Stimulated activated CD8-positive, alpha-beta memory T cell treated with anti-CD3 and anti-CD28 coated beads, Interleukin-12 subunit alpha, Interleukin-12 subunit beta, amount 100 ng/mL, for 4 hours (primary cell): ENCODE measurements around the gene GATA5.

Source experiments
- DNase-seq: peaks from one replicate; pipeline ENCODE4 v3.0.0-alpha.2; 2020; ENCODE audit warnings: low read depth

The GATA5 gene

DNA sequence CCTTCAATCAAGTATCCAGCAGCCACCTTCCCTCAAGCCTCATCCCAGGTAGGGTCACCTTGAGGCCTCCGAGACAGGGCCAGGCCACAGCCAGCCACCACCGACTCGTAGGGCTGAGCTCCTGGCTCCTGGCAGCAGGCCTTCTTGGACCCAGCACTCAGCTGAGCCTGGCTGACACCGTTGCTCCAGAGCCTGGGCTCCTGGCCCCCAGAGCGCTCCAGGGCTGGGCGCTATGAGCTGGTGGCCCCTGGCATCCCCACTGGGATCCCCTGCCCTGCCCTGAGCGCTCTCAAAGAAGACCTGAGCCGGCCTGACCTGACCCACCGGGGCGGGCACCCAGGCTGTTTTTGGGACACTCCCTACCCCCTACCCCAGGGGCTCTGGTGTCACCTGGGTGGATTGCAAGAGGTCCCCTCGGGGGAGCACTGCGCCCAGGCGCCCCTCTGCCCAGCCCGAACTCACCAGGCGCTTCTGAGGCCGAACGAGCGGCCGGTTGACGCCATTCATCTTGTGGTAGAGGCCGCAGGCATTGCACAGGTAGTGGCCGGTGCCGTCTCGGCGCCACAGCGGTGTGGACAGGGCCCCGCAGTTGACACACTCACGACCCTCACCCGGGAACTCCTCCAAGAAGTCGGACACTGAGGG is 2.7 kb downstream of the GATA5 start:
- no peak for DNase-seq

DNA sequence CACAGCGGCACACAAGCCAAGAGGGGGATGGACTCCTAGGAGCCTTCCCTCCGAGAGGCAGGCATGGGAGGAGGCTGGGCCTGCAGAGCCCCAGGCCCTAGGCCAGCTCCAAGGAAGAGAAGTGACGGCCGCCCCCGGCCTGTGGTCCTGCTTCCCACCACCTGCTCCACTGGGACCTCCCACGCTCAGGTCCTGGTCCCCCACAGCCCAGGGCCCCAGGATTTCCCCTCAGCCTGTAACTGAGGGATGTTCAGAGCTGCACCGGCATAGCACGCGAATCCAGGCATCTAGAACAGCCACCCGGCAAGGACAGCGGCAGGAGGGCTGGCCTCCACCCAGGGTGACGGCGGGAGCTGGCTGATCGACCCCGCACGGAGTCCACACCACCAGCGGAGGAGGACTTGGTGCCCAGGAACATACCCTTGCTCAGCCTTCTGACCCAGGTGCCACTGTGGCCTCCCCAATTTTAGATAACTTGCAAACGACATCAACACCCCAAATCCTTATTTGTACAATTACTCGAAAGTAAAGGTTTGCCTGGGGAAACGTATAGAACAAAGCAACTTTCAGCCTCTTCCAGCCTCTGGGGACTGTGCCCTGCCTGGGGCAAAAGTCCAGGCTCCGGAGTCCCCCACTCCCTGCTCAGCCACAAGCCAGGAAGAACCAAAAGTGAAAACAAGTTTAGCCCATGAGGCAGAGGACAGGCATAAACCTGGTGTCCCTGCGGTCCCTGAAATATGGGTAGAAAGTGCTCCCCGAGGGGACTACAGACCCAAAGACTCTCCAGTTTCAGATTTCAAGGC is 3.5 kb downstream of the GATA5 start:
- DNase-seq: no peak

DNA sequence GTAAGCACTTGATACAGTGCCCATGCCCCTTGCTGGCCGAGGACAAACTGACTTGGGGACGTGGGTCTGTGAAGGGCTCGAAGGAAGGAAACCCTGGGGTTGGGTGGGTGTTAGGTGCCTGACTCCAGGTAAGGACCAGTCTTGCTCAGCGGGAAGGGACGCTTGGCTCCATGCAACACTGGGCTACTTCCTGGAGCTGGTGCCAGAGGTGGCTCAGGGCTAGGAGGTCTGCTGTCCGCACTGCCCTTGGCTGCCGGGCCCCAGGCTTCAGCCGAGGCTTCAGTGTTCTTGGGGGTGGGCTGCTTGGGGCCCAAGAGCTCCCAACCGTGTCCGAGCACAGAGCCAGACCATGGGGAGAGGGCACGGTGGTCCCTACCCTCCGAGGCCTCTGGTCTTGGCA is 5.3 kb downstream of the GATA5 start:
- no peak for DNase-seq

DNA sequence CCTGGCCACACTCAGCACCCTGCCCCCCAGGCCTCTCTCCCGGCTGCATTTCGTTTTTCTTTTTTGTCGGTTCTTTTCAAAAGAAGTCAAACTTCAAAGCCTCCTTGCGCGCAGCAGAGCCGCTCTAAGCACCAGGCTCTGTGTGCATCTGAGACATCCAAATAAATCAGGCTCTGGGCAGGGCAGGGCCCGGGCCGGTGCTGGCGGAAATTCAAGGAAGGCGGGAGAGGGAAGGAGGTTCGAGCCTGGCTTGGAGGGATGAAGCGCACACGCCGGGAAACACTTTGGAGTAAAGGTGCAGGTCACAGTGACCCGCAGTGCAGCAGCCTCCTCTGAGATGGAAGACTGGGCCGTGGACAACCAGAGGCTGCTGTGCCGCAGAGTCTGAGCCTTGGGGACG is 5.8 kb downstream of the GATA5 start:
- no peak for DNase-seq

DNA sequence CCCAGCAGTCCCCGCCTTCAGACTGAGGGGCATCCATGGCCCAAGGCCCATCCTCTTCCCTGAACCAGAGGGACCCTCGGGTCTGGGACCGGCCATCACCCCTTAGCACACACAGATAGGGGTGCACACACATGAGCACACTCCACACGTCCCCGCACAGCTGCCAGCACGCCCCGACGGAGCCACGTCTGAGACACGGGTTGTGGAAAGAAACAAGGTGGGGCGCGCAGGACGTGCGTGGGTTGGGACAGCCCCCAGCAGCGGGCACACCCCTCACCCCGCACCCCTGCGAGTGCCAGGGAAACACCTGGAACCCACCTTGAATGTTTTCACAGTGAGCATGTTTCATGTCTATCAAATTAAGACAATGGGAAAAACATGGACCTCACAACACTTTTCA is 6.4 kb downstream of the GATA5 start:
- DNase-seq: no peak

DNA sequence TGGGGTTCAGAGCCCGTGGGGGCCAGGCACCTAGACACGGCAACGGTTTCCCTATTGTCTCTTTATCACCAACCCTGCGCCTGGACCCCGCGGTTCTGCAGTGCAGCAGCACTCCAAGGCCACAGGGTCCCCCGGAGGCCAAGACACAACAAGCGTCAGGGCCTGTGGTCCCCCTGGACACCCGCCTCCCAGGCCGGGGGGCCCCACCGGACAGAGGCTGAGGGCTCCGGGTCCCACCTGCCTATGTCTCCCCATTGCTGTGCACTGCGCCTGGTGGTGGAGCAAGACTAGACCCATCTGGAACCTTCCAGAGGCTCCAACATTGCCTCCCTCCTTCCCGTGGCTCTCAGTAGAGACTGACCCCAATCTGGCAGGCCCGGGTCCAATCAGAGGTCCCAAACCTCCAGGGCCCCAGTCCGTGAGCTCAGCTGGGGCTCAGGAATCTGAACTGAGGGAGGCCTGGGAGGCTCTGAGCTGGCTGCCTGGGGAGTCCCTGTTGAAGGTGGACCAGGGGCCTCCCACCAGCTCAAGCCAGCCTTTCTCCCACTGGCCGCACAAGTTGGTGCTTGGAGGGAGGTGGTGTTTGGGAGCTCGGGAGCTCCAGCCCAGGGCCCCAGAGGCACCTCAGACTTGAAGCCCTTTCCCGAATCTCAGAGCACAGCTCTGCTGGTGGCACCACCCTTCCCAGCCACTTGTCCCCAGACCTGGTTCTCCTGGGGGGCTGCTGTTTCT is 8.8 kb downstream of the GATA5 start:
- no peak for DNase-seq

DNA sequence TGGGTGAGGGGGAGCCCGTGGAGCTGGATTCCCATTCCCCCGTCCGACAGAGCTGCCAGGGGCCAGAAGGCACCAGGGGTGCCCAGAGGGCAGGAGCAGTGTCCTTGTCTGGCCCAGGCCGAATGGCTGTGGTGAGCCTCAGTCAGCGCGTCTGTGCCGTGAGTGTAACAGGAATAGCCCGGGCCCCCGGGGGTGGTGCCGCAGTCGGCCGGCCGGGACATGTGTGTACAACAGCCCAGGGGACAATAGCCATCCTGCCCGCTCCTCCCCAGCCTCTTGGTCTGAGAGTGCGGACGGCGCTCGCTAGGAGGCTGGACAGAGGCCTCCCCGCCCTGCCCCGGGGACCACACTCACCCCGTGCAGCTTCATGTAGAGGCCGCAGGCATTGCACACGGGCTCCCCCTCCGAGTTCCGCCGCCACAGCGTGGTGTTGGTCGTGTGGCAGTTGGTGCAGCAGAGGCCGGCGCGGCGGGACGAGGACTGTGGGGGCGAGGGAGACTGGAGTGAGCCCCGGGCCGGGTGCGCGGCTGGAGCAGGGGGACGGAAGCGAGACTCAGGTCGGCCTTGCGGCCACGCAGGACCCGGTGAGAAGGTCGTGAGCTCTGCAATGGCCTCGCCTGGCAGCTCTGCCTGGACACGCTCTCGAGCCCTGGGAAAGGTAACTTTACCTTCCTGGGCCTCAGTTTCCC is 9.6 kb downstream of the GATA5 start:
- no peak for DNase-seq

DNA sequence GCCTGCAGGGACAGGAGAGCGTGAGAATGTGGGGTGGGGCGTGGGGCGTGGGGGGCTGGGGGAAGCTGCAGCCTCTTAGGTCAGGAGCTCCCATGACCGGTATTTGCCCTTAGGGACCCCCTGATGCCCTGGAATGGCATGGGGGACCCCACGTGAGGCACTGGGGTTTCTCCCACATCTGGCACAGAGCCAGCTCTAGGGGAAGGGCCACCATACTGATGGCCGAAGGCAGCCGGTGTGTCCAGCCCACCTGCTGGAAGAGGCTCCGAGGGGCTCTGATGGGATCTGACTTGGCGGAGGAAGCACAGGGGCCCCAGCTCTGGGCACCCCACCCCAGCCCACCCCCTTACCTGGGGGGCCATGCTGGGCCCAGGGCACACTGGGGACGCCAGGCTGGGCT is 10.8 kb downstream of the GATA5 start:
- DNase-seq: no peak

DNA sequence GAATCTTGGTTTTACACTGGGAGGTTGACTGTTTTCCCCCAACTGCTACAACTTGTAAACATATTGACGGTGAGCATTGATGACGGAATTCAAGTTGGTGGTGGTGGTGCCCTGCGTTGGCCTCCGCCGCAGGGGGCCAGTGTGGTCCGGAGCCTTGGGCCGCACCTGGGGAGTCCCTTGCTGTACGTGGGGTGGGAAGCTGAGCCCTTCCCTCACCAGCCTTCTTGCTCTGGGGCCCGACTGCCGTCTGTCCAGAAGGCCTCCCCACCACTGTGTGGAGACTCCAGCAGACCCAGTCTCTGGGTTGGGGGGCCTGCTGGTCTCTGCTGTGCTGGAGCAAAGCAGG is 11.4 kb downstream of the GATA5 start:
- DNase-seq: no peak

DNA sequence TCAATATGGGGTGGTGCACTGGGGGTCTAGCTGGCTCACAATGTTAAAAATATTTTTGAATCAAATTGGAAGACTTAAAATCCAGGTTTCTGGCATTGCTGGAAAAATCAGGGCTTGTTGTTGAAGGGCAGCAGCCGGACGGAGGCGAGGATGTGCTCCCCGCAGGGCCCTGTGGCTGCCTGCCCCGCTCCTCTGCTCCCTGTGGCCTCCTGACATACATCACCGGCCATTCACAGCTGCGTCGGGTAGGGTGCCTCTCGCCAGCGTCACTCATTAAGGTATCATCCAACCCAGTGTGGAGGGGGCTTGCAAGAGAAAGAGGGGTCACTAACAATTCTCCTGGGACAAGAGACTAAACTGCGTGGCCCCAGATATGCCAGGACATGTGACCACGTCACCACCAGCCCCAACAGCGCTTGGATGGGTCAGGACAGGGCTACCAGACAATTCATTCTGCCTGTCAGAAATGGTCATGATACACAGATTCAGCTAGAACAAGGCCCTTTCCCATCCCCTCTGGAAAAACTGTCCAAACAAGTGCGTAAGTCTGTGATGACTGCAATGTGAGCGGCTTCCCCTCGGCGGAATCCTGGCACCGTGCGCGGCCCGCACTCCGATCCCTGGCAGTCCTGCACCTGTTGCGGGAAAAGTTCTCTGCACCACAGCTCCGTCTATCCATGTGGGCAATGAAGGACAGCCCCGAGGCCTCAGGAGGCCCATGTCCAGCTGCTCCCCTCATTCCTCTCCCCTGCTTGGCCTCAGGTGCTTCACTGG is 12.0 kb downstream of the GATA5 start:
- DNase-seq: no peak

DNA sequence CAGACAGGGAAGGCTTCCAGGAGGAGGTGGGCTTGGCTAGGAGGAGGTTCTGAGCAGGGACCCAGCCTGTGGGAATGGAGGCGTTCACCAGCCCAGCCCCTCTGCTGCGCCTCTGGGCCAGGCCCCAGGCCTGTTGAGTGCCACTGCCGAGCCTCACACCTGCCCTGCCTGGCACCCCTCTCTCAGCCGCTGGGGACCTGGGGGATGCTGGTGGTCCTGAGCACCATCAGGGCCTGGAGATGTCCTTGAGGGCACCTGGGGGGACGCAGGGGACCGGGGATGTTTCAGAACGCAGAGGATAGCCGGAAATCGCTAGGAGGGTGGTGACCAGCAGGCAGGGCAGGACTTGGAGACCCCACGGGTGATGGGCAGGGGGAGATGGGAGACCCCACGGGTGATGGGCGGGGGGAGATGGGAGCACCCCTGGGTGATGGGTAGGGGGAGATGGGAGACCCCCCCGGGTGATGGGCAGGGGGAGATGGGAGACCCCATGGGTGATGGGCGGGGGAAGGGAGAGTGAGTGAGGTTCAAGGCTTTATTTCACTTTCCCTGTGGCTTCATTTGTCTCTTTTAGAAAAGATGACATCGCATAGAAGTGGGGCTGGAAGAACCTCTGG is 12.7 kb downstream of the GATA5 start:
- no peak for DNase-seq

DNA sequence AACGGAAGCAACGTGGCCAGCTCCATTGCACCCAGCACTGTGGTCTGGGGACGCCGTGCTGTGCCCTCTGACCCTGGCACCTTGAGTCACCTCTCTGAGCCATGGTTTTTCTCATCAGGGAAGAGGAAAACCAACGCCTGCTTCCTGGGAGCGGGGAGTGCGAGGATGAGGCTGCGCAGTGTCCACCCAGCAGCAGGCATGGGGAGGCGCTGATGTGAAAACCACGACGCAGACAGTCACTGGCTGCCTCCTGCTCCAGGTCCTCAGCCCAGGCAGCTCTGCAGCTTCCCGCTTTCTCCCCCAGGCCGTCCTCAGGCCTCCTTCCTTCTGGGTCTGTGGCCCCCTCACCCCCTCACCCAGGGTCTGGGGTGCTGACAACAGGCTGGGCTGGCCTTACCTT is 14.0 kb downstream of the GATA5 start:
- DNase-seq: no peak

DNA sequence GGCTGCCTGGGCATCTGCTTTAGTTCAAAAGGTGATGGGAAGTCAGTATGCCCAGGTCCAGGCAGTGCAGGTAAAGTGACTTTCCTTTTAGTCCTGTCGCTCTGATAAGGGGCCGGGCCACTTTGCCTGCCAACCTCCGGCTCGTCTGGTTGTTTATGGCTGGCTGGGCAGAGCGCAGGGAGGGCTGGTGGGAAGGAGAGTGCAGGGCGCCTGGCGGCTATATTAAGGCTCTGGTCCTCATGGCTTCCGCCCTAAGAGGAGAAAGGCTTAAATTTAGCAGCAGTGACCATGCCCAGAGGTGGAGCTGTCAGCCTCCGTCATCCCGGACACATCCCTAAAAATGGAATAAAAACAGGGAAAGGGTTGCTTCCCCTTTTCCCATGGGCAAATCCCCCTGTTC is 14.6 kb downstream of the GATA5 start:
- no peak for DNase-seq

DNA sequence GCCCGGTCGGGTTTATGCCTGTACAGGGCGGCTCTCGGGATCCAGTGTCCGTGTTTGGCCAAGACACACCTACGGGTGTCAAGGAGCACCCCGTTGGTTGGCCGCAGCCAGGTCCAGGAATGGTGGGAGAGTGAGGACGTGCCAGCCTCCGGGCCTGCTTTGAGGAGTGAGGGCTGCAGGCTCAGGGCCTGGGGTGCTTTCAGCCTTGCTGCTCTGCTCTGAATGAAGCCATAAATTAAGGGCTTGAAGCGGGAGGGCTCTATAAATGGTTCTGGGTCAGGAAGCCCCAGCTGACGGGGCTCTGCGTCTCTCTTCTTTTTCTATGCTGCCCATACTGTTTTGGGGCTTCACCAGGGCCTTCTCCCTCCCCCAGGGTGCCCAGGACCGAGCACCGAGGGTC is 15.1 kb downstream of the GATA5 start:
- no peak for DNase-seq

DNA sequence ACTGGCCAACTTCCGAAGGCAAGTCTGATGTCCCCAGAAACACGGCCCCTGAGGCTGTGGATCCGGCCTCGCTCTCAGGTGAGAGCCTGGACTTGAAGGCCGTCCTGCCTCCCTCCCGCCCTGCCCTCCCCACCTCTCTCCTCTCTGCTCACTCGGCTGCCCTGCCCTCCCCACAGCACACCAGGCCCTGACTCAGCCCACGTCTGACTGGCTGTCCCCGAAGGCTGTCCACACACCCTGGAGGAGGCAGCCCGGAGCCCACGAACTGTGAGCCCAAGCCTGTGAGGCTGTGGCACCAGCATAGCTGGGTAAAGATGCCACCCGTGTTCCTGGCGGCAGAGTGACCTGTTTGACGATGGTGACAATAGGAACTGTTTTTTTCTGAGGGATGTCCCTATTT is 16.3 kb downstream of the GATA5 start:
- no peak for DNase-seq

DNA sequence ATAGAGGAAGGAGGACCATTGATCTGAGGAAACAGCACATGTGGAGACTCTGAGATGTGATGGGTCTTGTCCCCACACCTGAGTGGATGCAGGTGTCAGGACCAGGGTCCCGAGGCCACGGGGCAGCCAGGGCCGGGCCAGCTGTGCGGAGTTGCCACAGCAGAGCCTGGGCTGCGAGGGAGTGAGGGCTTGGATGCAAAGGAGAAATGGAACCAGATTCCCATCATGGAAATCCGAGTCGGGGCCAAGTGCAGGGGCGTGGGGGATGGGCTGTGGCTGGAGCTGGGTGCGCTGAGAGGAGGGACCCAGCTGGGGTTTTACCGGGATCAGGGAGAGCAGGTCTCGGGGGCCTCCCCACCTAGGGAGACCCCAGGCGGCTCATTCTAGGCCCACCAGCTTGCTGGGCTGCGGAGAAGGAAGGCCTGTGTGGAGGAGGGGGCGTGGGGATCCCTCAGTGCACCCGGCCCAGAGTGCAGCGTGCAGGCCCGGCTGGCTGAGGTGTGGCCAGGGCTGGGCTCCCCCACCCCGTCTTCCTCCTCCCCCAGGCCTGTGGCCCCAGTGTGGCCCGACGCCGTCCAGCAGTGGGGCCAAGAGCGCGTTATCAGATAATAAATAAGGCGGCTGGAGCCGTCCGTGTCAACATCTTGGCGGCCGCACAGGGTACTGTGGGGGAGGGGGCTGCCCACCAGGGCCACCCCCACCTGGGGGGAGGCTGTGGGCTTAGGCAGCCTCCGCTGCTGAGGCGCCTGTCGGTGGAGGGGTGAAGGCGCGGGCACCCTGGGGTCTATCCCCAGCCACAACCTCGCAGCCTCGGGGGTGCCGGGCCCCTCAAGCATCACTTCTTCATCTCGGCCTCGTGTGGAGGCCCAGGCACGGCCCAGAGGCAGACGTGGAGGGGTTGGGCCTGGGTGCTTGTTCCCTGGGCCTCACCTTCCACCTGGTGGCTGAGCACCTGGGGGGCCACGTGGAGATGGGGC is 17.2 kb downstream of the GATA5 start:
- no peak for DNase-seq

DNA sequence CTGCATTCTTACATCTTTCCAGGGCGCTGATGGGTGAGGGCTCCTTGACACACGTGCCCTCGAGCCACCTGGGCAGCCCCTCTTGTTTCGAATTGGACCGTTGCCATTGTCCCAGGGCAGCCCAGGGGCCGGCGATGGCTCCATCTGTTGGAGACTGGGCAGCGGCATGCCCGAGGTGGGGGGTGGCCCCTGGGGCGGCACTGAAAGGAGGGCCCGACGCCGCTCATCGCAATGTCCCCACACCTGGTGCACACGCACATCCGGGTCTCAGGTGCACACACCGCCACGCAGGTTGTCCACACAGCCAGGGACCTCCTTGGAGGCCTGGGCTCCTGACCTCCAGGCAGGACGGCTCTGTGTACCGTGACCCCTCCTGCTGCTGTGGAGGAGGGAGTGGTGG is 18.0 kb downstream of the GATA5 start:
- DNase-seq: no peak

DNA sequence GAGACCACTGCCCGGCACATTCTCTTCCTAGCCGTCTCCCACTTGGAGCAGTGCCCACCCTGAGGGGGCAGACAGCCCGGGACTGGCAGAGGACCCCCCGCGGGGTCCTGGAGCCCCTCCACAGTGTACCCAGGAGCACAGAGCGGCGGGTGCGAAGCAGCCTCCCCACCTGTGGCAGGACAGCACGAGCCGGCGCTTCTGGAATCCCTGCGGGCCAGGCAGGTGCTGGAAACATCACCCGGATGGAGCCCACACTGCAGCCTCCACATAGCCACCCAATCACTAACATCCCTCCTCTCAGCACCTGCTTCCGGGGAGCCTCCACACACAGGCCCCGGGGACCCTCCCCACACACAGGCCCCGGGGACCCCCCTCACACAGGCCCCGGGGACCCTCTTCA is 18.7 kb downstream of the GATA5 start:
- no peak for DNase-seq

DNA sequence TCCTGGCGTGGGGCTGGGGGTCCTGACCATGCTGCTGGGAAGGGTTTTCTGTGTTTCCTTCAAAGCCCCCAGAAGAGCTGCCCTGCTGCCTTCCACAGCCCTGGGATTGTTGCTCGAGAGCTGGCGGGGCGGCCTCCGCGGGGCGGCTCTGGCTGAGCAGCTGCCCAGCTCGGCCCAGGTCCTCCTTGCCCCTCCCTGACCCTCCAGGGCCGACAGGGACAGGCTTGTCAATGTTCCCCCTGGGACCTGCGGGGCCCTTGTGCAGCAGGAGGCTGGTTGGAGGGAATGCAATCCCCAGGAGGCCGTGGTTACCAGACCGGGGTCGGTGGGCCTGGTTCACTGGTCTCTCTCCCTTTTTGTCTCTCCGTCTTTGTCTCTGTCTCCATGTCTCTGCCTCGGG is 19.9 kb downstream of the GATA5 start:
- no peak for DNase-seq

DNA sequence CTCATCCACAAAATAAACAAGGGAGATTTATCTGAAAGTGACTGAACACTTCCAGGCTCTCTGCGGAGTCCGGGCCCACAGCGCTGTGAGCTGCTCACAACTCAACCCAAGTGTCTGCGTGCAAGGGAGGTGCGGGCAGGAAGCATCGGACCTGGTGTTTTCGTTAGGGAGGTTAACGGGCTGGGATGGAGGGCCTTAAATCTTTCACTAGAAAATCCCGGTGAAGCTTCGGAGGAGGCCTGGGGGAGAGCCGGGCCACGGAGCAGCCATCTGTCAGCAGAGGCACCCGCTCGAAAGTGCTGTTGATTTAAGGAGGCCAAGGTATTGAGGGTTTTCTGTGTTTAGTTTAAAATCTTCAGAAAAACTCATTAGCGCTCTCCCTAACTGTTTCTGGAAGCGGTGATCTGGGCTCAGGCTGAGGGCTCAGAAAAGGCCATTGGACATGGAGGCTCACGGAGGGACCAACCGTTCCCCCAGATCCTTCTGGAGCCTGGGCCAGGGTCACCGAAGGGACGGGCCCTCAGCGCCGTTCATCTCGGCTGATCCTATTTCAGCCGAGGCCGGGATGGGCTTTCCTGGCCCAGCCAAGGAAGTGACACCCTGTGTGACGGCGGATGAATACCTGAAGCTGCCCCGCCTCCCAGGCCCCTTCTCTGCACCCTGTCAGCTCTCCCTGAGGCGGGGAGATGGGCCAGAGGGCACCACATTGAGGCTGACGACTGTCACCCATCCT is 20.7 kb downstream of the GATA5 start:
- no peak for DNase-seq
